A549 (cell line): ENCODE results near the gene LIPH. TPM values are rescaled to one million over a fixed set of nuclear protein-coding genes. Genes with fewer than 3 reads are reported as not detected.

ENCODE experiments used
- ATAC-seq, 2 experiments: fragments of 200-7000 bp in 1 of 2; fragments of >200 bp in 1 of 2; cut with Nextera tagmentation in 1 of 2; cut with Tn5 transposase in 1 of 2; 3 replicates each; pipeline versions ENCODE4 v1.8.0 to v1.9.1; 2018 to 2020; ENCODE audit warnings: mild to moderate bottlenecking in 1 of 2, moderate library complexity in 1 of 2
- CTCF ChIA-PET: fragments of 300-600 bp; sonication (Branson Sonifier 250); formaldehyde crosslinking; extraction: SDS; loops from one replicate; lab custom pipeline; 2021; ENCODE audit warnings: antibody characterized with exemption, inconsistent platforms; lab: Yijun Ruan, JAX
- POLR2A ChIA-PET: fragments of 350-600 bp; formaldehyde crosslinking; extraction: SDS; loops from one replicate; lab custom pipeline; 2021; ENCODE audit warnings: antibody characterized with exemption, inconsistent platforms; lab: Yijun Ruan, JAX
- DNase-seq, 2 experiments: peaks; one replicate each; pipeline versions ENCODE4 v3.0.0 to v3.0.0-alpha.2; 2011 to 2016; ENCODE audit warnings: low read depth in 1 of 2, low spot score in 1 of 2
- FAIRE-seq: peaks from 2 replicates; lab custom pipeline; 2011; peaks lifted over from hg19 to GRCh38; lab: Jason Lieb, UNC
- H3K27ac ChIP-seq, 2 experiments: fragments of >200 bp; sonication (Bioruptor Twin); formaldehyde crosslinking; 3 replicates each; pipeline ENCODE4 v1.5.1; 2016 to 2017
- H3K4me1 ChIP-seq: fragments of >200 bp; sonication (Bioruptor Twin); formaldehyde crosslinking; 3 replicates; pipeline ENCODE4 v1.6.1; 2016
- H3K4me2 ChIP-seq: fragments of >200 bp; sonication (Bioruptor Twin); formaldehyde crosslinking; 3 replicates; pipeline ENCODE4 v1.6.1; 2016
- H3K4me3 ChIP-seq: fragments of >200 bp; sonication (Bioruptor Twin); formaldehyde crosslinking; 3 replicates; pipeline ENCODE4 v1.5.1; 2016
- H3K9me3 ChIP-seq: fragments of >200 bp; sonication (Bioruptor Twin); formaldehyde crosslinking; 3 replicates; pipeline ENCODE4 v1.6.1; 2016
- BHLHE40 ChIP-seq: IDR thresholded peaks from 2 replicates; pipeline ENCODE4 v1.6.1; 2012; ENCODE audit warnings: low read depth, low read length, inconsistent platforms
- CHD2 ChIP-seq: fragments of 150-350 bp; IDR thresholded peaks from 2 replicates; pipeline ENCODE4 v1.6.1; 2014; ENCODE audit warnings: low read length; ENCODE audit not compliant: partially characterized antibody
- EHF ChIP-seq: fragments of 250-450 bp; sonication (Bioruptor Pico); IDR thresholded peaks from 2 replicates; pipeline ENCODE4 v1.5.0; 2020; ENCODE audit warnings: mild to moderate bottlenecking
- ESRRA ChIP-seq: fragments of 150-350 bp; IDR thresholded peaks from 2 replicates; pipeline ENCODE4 v1.6.1; 2014; ENCODE audit warnings: mild to moderate bottlenecking, low read length, borderline replicate concordance
- FOSL2 ChIP-seq, 2 experiments: fragments of 450-650 bp in 1 of 2; fragments of >200 bp in 1 of 2; sonication (Bioruptor Twin) in 1 of 2; formaldehyde crosslinking; IDR thresholded peaks; 2 replicates each; pipeline versions ENCODE4 v1.5.0 to v1.6.1; 2016 to 2020; ENCODE audit warnings: mild to moderate bottlenecking in 1 of 2, moderate library complexity in 1 of 2
- GATA3 ChIP-seq: IDR thresholded peaks from 2 replicates; pipeline ENCODE4 v1.6.1; 2012; ENCODE audit warnings: borderline replicate concordance
- JUN ChIP-seq, 2 experiments: fragments of >200 bp; sonication (Bioruptor Twin); formaldehyde crosslinking; IDR thresholded peaks; 2 replicates in 1 of 2; 3 replicates in 1 of 2; pipeline ENCODE4 v1.6.1; 2016 to 2017
- KDM1A ChIP-seq: fragments of 200-600 bp; sonication (generic); IDR thresholded peaks from 2 replicates; pipeline ENCODE4 v1.6.1; 2016; ENCODE audit warnings: low read depth, mild to moderate bottlenecking
- KDM5A ChIP-seq: fragments of 200-600 bp; sonication (generic); IDR thresholded peaks from 2 replicates; pipeline ENCODE4 v1.6.1; 2016; ENCODE audit warnings: antibody characterized with exemption, mild to moderate bottlenecking
- MAFK ChIP-seq: fragments of 450-650 bp; IDR thresholded peaks from 2 replicates; pipeline ENCODE4 v1.6.1; 2014; ENCODE audit not compliant: partially characterized antibody
- NPAS2 ChIP-seq: fragments of 250-450 bp; sonication (Bioruptor Pico); IDR thresholded peaks from 2 replicates; pipeline ENCODE4 v1.8.0; 2022; ENCODE audit warnings: mild to moderate bottlenecking, moderate library complexity, borderline replicate concordance
- PHF8 ChIP-seq: fragments of 200-600 bp; sonication (generic); IDR thresholded peaks from 2 replicates; pipeline ENCODE4 v1.6.1; 2016; ENCODE audit warnings: low read depth, mild to moderate bottlenecking, antibody characterized with exemption, moderate library complexity, borderline replicate concordance
- POLR2A ChIP-seq: IDR thresholded peaks from 2 replicates; pipeline ENCODE4 v1.6.1; 2012; ENCODE audit warnings: mild to moderate bottlenecking, low read length
- RAD21 ChIP-seq, 2 experiments: fragments of >200 bp in 1 of 2; sonication (Bioruptor Twin) in 1 of 2; formaldehyde crosslinking in 1 of 2; IDR thresholded peaks in 1 of 2; conservative IDR thresholded peaks in 1 of 2; 2 replicates in 1 of 2; 3 replicates in 1 of 2; pipeline ENCODE4 v1.6.1; 2012 to 2018; ENCODE audit warnings: inconsistent platforms in 1 of 2
- RARB ChIP-seq: fragments of 250-450 bp; sonication (Bioruptor Pico); IDR thresholded peaks from 2 replicates; pipeline ENCODE4 v1.8.0; 2021; ENCODE audit warnings: mild to moderate bottlenecking, moderate library complexity
- SMC3 ChIP-seq: fragments of >200 bp; sonication (Bioruptor Twin); formaldehyde crosslinking; IDR thresholded peaks from 3 replicates; pipeline ENCODE4 v1.6.1; 2018; ENCODE audit warnings: inconsistent platforms
- WGBS: methylation state at CpG from one replicate; pipeline ENCODE4 v1.1.6; 2017; ENCODE audit errors: missing lambda C conversion rate; 5-methylcytosine and 5-hydroxymethylcytosine counted together
- polyA plus RNA-seq, 4 experiments: library from polyadenylated mRNA; depleted of rRNA in 3 of 4; stranded (reverse); fragments of >200 nt; fragmentation: RNase III in 1 of 4; extraction: RNeasy Plus Mini Kit Qiagen cat#74134 plus additional on column Dnase treatment in 1 of 4; gene quantifications; 2 replicates in 3 of 4; 3 replicates in 1 of 4; pipeline ENCODE4 v1.2.3, GENCODE V29; 2011 to 2017
- TF ChIP-seq, protein P1 (sequence below): IDR thresholded peaks from 2 replicates; pipeline ENCODE4 v1.6.1; 2012
- TF ChIP-seq, protein P2 (sequence below): IDR thresholded peaks from 2 replicates; pipeline ENCODE4 v1.6.1; 2012; ENCODE audit warnings: low read depth, borderline replicate concordance
- TF ChIP-seq, protein P3 (sequence below): IDR thresholded peaks from 2 replicates; pipeline ENCODE4 v1.6.1; 2012
- TF ChIP-seq, protein P4 (sequence below): fragments of >200 bp; sonication (Bioruptor Twin); formaldehyde crosslinking; IDR thresholded peaks from 3 replicates; pipeline ENCODE4 v1.5.1; 2016
- TF ChIP-seq, protein P5 (sequence below): fragments of >200 bp; sonication (Bioruptor Twin); formaldehyde crosslinking; IDR thresholded peaks from 2 replicates; pipeline ENCODE4 v1.6.1; 2016

LIPH gene
- polyA plus RNA-seq, 2 of the 4 experiments (the other 2 are of a cell fraction), result 6.9 to 34.9 TPM

DNA sequence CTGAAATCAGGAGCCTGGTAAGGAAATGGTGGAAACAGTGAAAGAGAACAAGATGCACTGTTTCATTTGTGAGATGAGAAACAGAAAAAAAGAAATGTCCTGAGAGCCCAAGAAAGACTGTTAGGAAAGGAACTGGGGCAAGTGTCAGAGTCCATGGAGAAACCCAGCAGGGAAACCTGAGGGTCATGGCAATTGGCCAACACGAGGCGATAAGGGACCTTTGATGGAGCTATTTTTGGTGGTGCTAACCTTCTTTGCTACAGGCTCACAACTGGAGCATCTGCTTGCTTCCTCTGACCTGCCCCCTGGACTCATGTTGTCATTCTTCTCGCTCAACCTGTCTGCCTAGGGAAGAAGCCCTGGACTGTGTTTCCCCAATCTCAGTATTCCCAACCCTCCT lies 49.4 kb downstream of the LIPH start:
- CTCF ChIA-PET, result interaction anchor here (1.7 kb wide), 1 partner anchor 56 kb away, joined by 6 read pairs; no protein-coding TSS in a partner anchor
- no peak for ATAC-seq
- no peaks in the 10 kb centered on the region for H3K4me1 ChIP-seq

DNA sequence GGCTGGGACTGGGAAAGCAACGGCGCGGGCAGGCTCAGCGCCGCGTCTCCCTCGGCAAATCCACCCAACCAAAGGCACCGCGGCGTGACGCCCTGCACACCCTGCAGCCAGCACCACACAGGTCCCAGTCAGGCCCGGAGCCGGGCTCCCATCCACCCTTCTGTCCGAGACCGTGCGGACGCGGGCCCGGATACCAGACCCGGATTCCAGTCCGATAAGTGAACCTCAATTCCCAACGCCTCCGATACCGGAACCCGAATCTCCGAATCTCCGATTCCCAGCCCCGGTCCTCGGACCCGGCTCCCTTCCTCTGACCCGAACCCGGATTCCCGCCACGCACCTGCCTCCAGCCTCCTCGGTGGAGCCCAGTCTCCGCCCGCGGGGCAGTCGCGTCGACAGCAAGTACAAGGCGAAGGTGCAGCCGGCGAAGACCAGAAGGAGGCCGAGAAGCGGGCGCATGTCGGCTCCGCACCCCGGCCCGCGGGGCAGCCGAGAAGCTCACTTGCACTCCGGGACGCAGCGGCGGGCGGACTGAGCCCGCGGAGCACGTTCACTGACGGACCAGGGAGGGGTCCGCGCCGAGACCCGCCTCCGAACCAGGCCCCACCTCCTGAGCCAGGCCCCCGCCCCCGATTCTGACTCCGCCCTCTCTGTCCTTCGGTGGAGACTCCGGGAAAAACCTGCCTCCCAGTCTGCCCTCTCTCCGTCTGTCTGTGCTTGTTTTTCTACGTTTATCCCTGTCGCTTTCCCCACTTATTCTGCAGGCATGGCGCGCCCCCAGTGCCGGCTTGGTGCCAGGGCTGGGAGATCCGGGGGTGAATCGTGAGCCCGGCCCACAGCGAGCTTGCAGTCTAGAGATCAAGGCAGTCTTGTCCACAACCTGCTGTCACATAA lies 53.6 kb downstream of the LIPH start, which contains the start of gene TMEM41A:
TSS of gene TMEM41A (minus strand) at position 533 of the 894 bp plus-strand sequence. CDS start at position 459, 74 bp downstream.
- Histone ChIP-seq H3K4me2 (peak within 1 kb of the TSS; percentile 82), H3K27ac (peak within 1 kb of the TSS; percentile 85 to 98), H3K9me3 (no peaks in the 10 kb centered on the region), H3K4me3 (peak within 1 kb of the TSS; percentile 87)
- ATAC-seq, result peak; percentile 97
- POLR2A ChIA-PET, result interaction anchor here (0.6 to 1.3 kb wide), 4 partner anchors 37 to 87 kb away, joined by 3 to 10 read pairs (median 3); partner anchors contain the start of genes LIPH and SENP2
- DNase-seq, result peak; percentile 80 to 88
- WGBS, result 2% methylated on average over 58 of the region's 82 CpGs
- CTCF ChIA-PET, result interaction anchor here (0.5 to 1.5 kb wide), 3 partner anchors 30 to 76 kb away, joined by 3 to 4 read pairs (median 3); no protein-coding TSS in a partner anchor
- TF ChIP-seq SMC3 (peak; percentile 43; the same call in 2 of the 3 replicates), NPAS2 (no peak), RARB (CRISPR knock-in tag) (no peak), KDM1A (no peak), KDM5A (peak; percentile 97), GATA3 (peak; percentile 40; the same call in 1 of the 2 replicates), EHF (no peak), POLR2A (peak; percentile 76), FOSL2 (IDR thresholded peaks at IDR 0.05) (no peak), FOSL2 (CRISPR knock-in tag; IDR thresholded peaks at IDR 0.05) (0 out of 2 replicates have a peak, but pooled peaks have one; percentile 14), PHF8 (peak; percentile 56), RAD21 (conservative IDR thresholded peaks at IDR 0.05 in 1 of 2, IDR thresholded peaks at IDR 0.05 in 1 of 2) (peak in 1 of 2 experiments; percentile 28; a peak in 2 of 5 replicates), MAFK (no peak), JUN (IDR thresholded peaks at IDR 0.05) (peak in 1 of 2 experiments; percentile 79; a peak in 2 of 5 replicates)
- TF ChIP-seq, protein P1, sequence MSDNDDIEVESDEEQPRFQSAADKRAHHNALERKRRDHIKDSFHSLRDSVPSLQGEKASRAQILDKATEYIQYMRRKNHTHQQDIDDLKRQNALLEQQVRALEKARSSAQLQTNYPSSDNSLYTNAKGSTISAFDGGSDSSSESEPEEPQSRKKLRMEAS, result peak; percentile 80
- TF ChIP-seq, protein P2, sequence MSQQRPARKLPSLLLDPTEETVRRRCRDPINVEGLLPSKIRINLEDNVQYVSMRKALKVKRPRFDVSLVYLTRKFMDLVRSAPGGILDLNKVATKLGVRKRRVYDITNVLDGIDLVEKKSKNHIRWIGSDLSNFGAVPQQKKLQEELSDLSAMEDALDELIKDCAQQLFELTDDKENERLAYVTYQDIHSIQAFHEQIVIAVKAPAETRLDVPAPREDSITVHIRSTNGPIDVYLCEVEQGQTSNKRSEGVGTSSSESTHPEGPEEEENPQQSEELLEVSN, result 0 out of 2 replicates have a peak, but pooled peaks have one; percentile 38
- TF ChIP-seq, protein P3, sequence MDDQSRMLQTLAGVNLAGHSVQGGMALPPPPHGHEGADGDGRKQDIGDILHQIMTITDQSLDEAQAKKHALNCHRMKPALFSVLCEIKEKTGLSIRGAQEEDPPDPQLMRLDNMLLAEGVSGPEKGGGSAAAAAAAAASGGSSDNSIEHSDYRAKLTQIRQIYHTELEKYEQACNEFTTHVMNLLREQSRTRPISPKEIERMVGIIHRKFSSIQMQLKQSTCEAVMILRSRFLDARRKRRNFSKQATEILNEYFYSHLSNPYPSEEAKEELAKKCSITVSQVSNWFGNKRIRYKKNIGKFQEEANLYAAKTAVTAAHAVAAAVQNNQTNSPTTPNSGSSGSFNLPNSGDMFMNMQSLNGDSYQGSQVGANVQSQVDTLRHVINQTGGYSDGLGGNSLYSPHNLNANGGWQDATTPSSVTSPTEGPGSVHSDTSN, result peak; percentile 63; the same call in 1 of the 2 replicates
- TF ChIP-seq, protein P4, sequence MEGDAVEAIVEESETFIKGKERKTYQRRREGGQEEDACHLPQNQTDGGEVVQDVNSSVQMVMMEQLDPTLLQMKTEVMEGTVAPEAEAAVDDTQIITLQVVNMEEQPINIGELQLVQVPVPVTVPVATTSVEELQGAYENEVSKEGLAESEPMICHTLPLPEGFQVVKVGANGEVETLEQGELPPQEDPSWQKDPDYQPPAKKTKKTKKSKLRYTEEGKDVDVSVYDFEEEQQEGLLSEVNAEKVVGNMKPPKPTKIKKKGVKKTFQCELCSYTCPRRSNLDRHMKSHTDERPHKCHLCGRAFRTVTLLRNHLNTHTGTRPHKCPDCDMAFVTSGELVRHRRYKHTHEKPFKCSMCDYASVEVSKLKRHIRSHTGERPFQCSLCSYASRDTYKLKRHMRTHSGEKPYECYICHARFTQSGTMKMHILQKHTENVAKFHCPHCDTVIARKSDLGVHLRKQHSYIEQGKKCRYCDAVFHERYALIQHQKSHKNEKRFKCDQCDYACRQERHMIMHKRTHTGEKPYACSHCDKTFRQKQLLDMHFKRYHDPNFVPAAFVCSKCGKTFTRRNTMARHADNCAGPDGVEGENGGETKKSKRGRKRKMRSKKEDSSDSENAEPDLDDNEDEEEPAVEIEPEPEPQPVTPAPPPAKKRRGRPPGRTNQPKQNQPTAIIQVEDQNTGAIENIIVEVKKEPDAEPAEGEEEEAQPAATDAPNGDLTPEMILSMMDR, result 0 out of 3 replicates have a peak, but pooled peaks have one; percentile 2
- TF ChIP-seq, all 56 proteins: peak for 12
- FAIRE-seq, result no peak
- peaks cover 4% of the 10 kb centered on the region; the same call in 1 of the 3 replicates for H3K4me1 ChIP-seq

More for the DNA sequence above, 49.4 kb downstream of the LIPH start:
- WGBS, result 67% methylated on average over 3 of the region's 3 CpGs
- no peak overlapping the region for H3K4me2 ChIP-seq
- DNase-seq (no peak), FAIRE-seq (no peak)
- H3K27ac ChIP-seq, result no peak overlapping the region
- TF ChIP-seq, protein P5, sequence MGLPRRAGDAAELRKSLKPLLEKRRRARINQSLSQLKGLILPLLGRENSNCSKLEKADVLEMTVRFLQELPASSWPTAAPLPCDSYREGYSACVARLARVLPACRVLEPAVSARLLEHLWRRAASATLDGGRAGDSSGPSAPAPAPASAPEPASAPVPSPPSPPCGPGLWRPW, result no peak
- TF ChIP-seq, protein P4, result no peak
- TF ChIP-seq ESRRA, result no peak
- no peak for TF ChIP-seq CHD2
- TF ChIP-seq MAFK, result no peak
- no peak for TF ChIP-seq BHLHE40
- H3K9me3 ChIP-seq, result no peaks in the 10 kb centered on the region
- POLR2A ChIA-PET, result no interaction called here
- H3K4me3 ChIP-seq, result no peak overlapping the region
